Stomach (tissue), 9 donors: ENCODE data around the gene PPCS. TPM values are rescaled to one million over a fixed set of nuclear protein-coding genes. Genes with fewer than 3 reads are reported as not detected.

ENCODE experiments used
- DNase-seq, 2 donors: peaks; one replicate each; pipeline versions ENCODE4 v3.0.0 to v3.0.0-alpha.2; 2013 to 2019
- H3K27ac ChIP-seq, 5 donors: fragments of 200-600 bp in 4 of 5; sonication (generic) in 4 of 5; one replicate each; pipeline ENCODE4 v1.5.1; 2013 to 2019; ENCODE audit warnings: mild to moderate bottlenecking in 1 of 5, moderate library complexity in 1 of 5
- H3K27me3 ChIP-seq, 3 donors: fragments of 200-600 bp; sonication (generic); one replicate each; pipeline ENCODE4 v1.5.1; 2017 to 2019; ENCODE audit warnings: mixed run types in 1 of 3
- H3K36me3 ChIP-seq, 4 donors: fragments of 200-600 bp; sonication (generic); 1 replicate in 3 of 4; 2 replicates in 1 of 4; pipeline ENCODE4 v1.5.1; 2016 to 2019
- H3K4me1 ChIP-seq, 4 donors: fragments of 200-600 bp; sonication (generic); one replicate each; pipeline ENCODE4 v1.5.1; 2016 to 2019
- H3K4me3 ChIP-seq, 4 donors: fragments of 200-600 bp; sonication (generic) in 3 of 4; one replicate each; pipeline ENCODE4 v1.5.1; 2016 to 2019; ENCODE audit warnings: mild to moderate bottlenecking in 1 of 4
- H3K9me3 ChIP-seq, 4 donors: fragments of 200-600 bp; sonication (generic); one replicate each; pipeline ENCODE4 v1.5.1; 2016 to 2019
- CTCF ChIP-seq, 7 experiments: fragments of 450-650 bp in 4 of 7; fragments of 200-600 bp in 3 of 7; sonication (generic) in 3 of 7; IDR thresholded peaks; one replicate each; pipeline ENCODE4 v1.5.1; 2016 to 2019; ENCODE audit warnings: antibody characterized with exemption in 7 of 7, control low read depth in 2 of 7, mild to moderate bottlenecking in 1 of 7
- EP300 ChIP-seq: sonication (generic); formaldehyde crosslinking; IDR thresholded peaks from one replicate; pipeline ENCODE4 v1.6.1; 2017; ENCODE audit warnings: antibody characterized with exemption
- POLR2A ChIP-seq, 4 donors: fragments of 450-650 bp; IDR thresholded peaks; one replicate each; pipeline ENCODE4 v1.6.1; 2016; ENCODE audit warnings: antibody characterized with exemption in 4 of 4, control low read depth in 2 of 4, mild to moderate bottlenecking in 1 of 4, moderate library complexity in 1 of 4
- POLR2AphosphoS5 ChIP-seq, 3 donors: sonication (generic); formaldehyde crosslinking; IDR thresholded peaks; one replicate each; pipeline ENCODE4 v1.6.1; 2016; ENCODE audit warnings: antibody characterized with exemption in 3 of 3
- WGBS, 5 donors: extraction: QIAGEN DNeasy Blood & Tissue Kit in 3 of 5; methylation state at CpG; one replicate each; pipeline versions ENCODE4 v1.1.5 to v1.1.7; 2013 to 2018; 5-methylcytosine and 5-hydroxymethylcytosine counted together
- intact Hi-C: fragments of 100-400 bp; cut with DNase I; formaldehyde crosslinking; loops from one replicate; pipeline ENCODE4 v1.15.1; 2023; ENCODE audit warnings: low total_unique reads
- polyA plus RNA-seq, 3 donors: library from polyadenylated mRNA; stranded (reverse); fragments of 200-250 nt; gene quantifications; one replicate each; pipeline ENCODE4 v1.2.3, GENCODE V29; 2013
- total RNA-seq, 5 donors: library from RNA; depleted of rRNA; stranded (reverse); fragments of >200 nt; gene quantifications; one replicate each; pipeline versions ENCODE4 v1.1.0 to v1.2.3, GENCODE V29; 2014 to 2016
- donor health status: healthy with polysubstance abuse.
- donor health status: Bipolar disorder and iron deficiency.
- donor health status: healthy.

Gene PPCS
- total and polyA plus RNA-seq, 8 donors, result 17.0 to 446 (median 68.6) TPM

DNA sequence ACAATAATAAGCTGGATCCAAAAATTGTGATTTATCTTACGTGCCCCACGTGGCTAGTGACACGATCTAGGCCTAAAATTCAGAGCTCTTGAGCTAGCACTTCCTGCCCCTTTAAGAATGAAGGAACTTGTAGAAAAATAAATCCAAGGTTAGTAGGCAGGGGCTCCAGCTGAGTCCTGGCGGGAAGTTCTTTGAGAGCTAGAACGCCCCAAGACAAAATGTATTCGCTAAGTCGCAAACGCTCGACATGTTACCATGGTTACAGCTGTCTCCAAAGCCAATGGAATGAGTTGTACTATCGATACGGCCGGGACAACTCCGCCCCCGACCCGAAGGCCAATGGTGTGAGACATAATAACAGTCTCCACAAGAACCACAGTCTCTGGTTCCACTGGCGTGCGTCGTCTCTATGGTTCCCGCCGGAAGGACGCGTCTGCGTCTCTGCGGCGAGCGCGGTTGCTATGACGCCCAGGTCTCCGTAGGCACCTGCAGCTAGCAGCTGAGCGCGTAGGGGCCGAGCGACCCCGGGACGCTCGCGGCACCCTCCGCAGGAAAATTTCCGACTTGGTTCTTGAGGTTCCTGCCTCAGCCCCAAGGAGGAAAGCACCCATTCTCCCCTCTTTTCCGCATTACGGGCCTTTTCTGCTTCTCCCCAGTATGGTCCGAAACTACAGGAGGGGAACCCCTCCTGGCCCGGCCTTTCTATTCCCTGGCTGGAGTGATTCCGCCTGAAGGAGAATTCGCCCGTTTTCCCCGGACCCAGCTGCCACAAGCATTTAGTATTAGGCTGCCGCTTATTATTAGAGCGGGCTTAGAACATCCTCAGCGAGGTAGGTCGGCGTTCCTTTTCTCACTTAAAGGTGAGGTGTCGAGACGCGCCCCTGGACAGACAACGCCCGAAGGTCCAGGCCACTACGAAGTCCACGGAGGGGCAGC is 6.8 kb downstream of the PPCS start, which contains the start of gene CCDC30:
Gene CCDC30, plus strand, starts transcription at position 459 of the 936 bp plus-strand sequence. CDS start 17,266 bp downstream, outside the sequence.
- Histone ChIP-seq H3K36me3 (peaks cover 12 to 36% (median 33%) of the 10 kb centered on the region in 4 donors), H3K9me3 (no peaks in the 10 kb centered on the region), H3K27ac (peak within 1 kb of the TSS in 4 of 5 donors; percentile 42 to 71 (median 62)), H3K4me1 (peaks cover 7 to 35% (median 23%) of the 10 kb centered on the region in 4 donors), H3K27me3 (no peaks in the 10 kb centered on the region), H3K4me3 (peak within 1 kb of the TSS; percentile 63 to 93 (median 78))
- peak; percentile 97 to 99 for DNase-seq
- TF ChIP-seq CTCF (IDR thresholded peaks at IDR 0.05), result no peak
- TF ChIP-seq POLR2AphosphoS5 (IDR thresholded peaks at IDR 0.05), result peak; percentile 27 to 89 (median 33)
- WGBS, 5 donors, result 0 to 2% (median 1%) methylated on average over 52 to 59 of the region's 59 CpGs
- intact Hi-C loops, result no loop called here

- H3K36me3 ChIP-seq, result peaks cover 6 to 28% (median 26%) of the 10 kb centered on the region in 4 donors
- H3K4me1 ChIP-seq, result peaks cover 6 to 28% (median 21%) of the 10 kb centered on the region in 4 donors
- H3K27ac ChIP-seq, result peak overlapping the region in 1 of 5 donors; percentile 71
- H3K27me3 ChIP-seq, result no peaks in the 10 kb centered on the region
- peak in 1 of 2 donors; percentile 31 for DNase-seq
- H3K4me3 ChIP-seq, result peak overlapping the region; percentile 63 to 93 (median 78)
- H3K9me3 ChIP-seq, result no peaks in the 10 kb centered on the region
- no peak for TF ChIP-seq CTCF (IDR thresholded peaks at IDR 0.05)
- TF ChIP-seq POLR2A (IDR thresholded peaks at IDR 0.05), result no peak
- TF ChIP-seq POLR2AphosphoS5 (IDR thresholded peaks at IDR 0.05), result no peak
- no peak for TF ChIP-seq EP300
- intact Hi-C loops, result no loop called here
- WGBS, 5 donors, result 62 to 82% (median 67%) methylated on average over 3 of the region's 3 CpGs
These were observed 7.6 kb downstream of the PPCS start for GRCh38 chr1:42463921-42464320.

DNA sequence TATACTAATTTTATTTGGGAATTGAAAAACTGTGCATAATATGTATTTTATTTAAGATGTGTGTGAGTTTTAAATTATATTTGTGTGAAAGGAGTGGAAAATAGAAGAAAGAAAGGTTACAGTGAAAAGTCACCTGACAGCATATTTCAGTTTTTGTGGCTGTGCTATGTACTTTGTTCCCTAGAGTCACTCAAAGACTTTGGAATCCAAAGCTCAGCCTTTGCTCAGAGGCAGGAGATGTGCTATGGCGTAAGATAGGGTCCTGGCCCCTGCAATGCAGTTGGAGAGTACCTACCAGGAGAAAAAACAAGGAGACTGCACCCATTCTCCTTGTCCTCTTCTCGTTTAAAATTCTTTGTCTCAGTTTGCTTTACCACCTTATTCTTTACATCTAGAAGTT is 9.7 kb downstream of the PPCS start:
- Histone ChIP-seq H3K27me3 (no peaks in the 10 kb centered on the region), H3K4me1 (peaks cover 6 to 26% (median 20%) of the 10 kb centered on the region in 4 donors), H3K27ac (no peak overlapping the region), H3K4me3 (no peak overlapping the region), H3K36me3 (peaks cover 0 to 7% (median 5%) of the 10 kb centered on the region in 4 donors), H3K9me3 (no peaks in the 10 kb centered on the region)
- intact Hi-C loops, result no loop called here
- no peak for DNase-seq
- TF ChIP-seq POLR2A (IDR thresholded peaks at IDR 0.05), result no peak
- TF ChIP-seq EP300, result no peak
- TF ChIP-seq POLR2AphosphoS5 (IDR thresholded peaks at IDR 0.05), result no peak
- no peak for TF ChIP-seq CTCF (IDR thresholded peaks at IDR 0.05)
- 77 to 90% (median 81%) methylated on average over 2 of the region's 2 CpGs for WGBS, 5 donors

GRCh38 chr1:42469727-42470126 is 13.4 kb downstream of the PPCS start:
- TF ChIP-seq CTCF (IDR thresholded peaks at IDR 0.05) (no peak), EP300 (no peak), POLR2A (IDR thresholded peaks at IDR 0.05) (no peak), POLR2AphosphoS5 (IDR thresholded peaks at IDR 0.05) (no peak)
- intact Hi-C loops, result no loop called here
- Histone ChIP-seq H3K4me1 (peaks cover 0 to 4% (median 0%) of the 10 kb centered on the region in 4 donors), H3K27me3 (no peaks in the 10 kb centered on the region), H3K36me3 (peaks cover 0 to 4% (median 0%) of the 10 kb centered on the region in 4 donors), H3K4me3 (no peak overlapping the region), H3K27ac (no peak overlapping the region), H3K9me3 (no peaks in the 10 kb centered on the region)
- 90 to 96% (median 94%) methylated on average over 2 of the region's 2 CpGs for WGBS, 5 donors
- no peak for DNase-seq
